Right renal cortex interstitium (tissue), 3 donors: Measurements from ENCODE around the gene SH2D1A. TPM values are rescaled to one million over a fixed set of nuclear protein-coding genes. Genes with fewer than 3 reads are reported as not detected.

Experiments
- DNase-seq, 3 donors: peaks; one replicate each; pipeline ENCODE4 v3.0.0-alpha.2; 2013; ENCODE audit warnings: low read depth in 3 of 3, low spot score in 2 of 3
- polyA plus RNA-seq, 3 donors: library from polyadenylated mRNA; unstranded; fragments of 120-200 nt; gene quantifications; one replicate each; pipeline ENCODE4 v1.2.1, GENCODE V29; 2013; ENCODE audit not compliant: insufficient read length in 3 of 3

SH2D1A gene
- polyA plus RNA-seq, 3 donors = 0.13 to 0.39 (median 0.24) TPM

DNA sequence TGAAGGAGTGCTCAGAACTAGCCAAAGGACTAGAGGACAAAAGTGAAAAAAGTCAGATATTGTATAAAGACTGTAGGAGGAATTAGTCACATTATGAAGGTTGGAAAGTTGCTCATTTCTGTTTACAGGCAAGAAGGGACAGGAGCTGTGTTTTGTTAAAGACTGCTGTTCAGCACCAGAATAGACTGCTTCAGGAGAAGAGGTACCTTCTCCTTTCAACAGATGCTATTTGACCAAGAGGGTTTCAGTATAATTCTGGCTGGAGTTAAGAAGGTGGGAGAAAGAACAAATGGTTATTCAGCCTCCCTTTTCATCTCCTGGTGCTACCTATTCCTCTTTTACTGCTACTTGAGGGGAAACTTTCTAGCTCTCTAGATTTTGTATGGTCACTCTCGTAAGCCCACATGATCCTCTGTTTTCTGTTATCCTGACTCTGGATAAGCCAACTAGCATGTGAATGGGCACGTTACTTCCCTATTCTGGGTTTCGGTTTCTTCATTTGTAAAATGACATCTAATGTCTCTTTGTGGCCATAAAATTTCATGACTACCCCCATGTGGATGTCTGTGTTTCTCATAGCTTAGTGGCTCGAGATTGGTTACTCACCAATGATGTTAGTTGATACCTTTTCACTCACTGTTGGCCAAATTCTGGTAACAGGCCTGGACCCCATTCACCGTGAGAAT is 68.9 kb downstream of the SH2D1A start:
- no peak for DNase-seq

DNA sequence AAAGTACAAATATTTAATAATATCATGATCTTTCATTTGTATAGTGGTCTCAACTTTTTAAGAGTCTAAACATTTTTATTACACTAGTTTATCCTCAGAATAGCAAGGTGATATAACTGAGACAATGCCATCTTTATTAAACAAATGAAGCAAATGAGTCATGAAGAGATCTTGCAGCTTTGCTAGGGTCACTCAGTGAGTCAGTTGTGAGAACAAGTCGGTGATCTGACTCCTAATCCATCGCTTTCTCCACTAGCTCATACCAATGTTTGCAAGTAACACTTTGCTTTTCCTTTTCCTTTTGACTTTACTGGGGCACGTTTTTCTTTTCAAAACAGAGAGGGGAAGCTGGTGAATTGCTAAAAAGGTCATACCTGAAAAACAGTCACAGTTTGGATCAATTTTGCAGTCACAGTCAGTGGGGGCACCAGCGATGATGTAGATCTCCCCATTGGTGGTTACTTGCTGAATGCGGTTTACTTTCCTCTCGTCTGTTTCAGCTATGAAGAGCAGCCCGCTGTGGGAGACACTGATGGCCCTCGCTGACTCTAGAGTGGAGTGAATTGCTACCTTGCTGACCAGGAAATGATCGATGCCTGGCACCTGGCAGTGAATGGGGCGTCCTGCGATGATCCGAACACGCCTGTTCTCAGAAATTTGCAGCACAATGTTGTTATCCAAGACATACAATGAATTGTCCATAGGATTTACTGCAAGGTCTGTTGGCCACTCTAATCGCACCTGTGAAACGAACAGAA is 75.7 kb downstream of the SH2D1A start:
- DNase-seq = no peak

Other genes with a start within 250 kb of the SH2D1A start
- not detected for gene TEX13D, start 13.9 kb upstream of the SH2D1A start, polyA plus RNA-seq